Stimulated activated CD4-positive, alpha-beta T cell treated with anti-CD3 and anti-CD28 coated beads, Interleukin-1b, Interleukin-23, amount 100 ng/mL, for 48 hours (primary cell): ENCODE data around the gene FOXM1.
A peak's percentile ranks its signal among the peaks of the same experiment; 100 is the strongest.

Experiments
- DNase-seq: peaks from one replicate; pipeline ENCODE4 v3.0.0-alpha.2; 2020

The FOXM1 gene

DNA sequence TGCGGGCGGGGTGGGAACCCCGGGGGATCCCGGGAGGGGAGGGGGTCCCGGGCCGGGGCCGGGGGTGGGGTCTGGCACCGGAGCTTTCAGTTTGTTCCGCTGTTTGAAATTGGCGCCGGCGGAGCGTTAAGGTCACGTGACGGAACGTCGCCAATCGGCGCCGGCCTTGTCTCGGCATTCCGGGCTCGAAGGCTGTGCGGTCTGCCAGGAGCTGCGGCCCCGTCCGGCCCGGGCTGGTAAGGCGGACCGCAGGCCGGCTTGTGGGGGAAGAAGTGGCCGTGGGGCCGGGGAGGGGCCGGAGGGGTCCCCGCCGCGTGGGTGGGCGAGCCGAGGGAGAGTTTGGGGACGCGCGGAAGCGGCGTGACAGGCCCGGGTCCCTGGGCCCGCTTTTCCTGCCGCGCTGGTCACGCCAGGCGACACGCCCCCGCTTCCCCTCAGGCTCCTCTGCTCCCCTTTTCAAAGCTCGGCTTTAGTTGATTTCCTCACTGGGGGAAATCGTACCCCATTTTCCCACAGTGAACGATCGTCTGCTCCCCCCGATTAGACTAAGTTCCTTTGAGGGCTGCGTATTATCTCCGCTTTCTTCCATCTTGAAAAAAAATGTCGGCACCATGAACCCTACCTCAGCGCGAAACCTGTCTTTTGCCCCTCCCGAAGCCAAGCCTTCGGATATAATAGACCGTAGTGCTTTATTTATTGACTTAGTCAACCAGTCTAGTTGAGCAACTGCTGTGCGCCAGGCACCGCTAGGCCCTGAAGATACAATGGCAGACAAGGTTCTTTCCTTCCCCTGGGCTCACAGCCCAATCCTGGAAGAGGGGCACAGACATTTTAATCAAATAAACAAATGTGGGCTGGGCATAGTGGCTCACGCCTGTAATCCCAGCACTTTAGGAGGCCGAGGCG, at the start of gene FOXM1, which contains the start of gene RHNO1:
FOXM1 (minus strand) TSS at position 128 of the 906 bp plus-strand sequence. CDS start 2,696 bp downstream, outside the sequence.
RHNO1 (plus strand) TSS at position 177 of the 906 bp plus-strand sequence. CDS start 8,144 bp downstream, outside the sequence.
- peak; percentile 85 for DNase-seq

DNA sequence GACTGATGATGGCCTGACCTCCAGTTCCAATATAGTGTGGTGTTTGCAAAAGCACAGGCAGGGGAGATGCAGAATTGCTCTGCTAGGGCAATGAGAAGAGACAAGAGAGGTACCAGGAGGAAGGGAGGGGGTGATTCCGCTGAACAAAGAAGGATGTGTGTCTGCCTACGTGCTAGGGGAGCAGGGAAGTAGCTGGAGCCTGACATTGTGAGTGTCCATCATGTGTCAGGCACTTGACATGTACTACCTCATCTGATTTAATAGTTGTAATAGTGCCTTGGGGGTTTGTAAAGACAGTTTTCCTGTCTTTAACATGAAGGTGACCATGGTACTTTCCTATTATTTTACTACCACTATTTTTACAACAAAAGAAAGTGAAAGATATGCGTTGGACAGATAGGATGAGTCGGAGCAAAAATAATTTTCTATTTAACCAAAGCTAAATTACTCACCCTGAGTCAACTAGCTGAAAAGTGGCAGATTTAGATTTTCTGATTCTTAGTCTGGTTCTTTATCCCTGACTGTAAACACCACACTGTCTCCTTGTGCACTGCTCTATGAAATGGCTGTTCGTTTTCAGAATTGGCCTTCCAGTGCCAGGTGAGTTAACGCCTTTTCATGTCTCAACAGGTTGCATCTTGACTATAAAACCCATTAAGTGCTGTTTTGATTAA, 48.5 kb upstream of the FOXM1 start:
- DNase-seq = no peak

DNA sequence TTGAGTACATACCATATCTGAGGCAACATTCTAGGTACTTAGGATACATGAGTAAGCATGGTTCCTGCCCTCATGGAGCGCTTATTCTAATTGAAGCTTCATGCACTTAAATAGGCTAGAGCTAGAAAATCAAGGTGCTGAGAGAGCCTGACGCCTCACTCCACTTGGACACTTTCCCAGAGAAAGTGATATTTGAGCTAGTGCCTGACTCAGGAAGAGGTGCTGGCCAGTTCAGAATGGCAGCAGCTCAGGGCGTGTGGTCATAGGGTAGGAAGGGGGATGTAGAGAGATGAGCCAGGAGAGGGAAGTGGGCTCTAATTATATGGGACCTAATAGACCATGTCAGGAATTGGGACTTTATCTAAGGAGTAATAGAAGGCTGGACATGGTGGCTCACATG, 47.0 kb upstream of the FOXM1 start:
- no peak for DNase-seq

DNA sequence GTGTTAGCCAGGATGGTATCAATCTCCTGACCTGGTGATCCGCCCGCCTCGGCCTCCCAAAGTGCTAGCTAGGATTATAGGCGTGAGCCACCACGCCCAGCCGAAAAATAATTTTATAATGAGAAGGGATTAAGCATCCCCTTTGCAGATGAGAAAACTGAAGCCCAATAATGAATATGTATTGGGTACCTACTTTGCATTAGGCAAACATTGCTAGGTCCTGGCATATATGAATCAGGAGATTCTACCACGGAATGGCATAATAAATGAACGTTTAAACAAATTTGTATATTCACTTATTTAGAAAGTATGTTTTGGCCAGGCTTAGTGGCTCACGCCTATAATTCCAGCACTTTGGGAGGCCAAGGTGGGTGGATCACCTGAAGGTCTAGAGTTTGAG, 46.1 kb upstream of the FOXM1 start:
- DNase-seq = no peak

DNA sequence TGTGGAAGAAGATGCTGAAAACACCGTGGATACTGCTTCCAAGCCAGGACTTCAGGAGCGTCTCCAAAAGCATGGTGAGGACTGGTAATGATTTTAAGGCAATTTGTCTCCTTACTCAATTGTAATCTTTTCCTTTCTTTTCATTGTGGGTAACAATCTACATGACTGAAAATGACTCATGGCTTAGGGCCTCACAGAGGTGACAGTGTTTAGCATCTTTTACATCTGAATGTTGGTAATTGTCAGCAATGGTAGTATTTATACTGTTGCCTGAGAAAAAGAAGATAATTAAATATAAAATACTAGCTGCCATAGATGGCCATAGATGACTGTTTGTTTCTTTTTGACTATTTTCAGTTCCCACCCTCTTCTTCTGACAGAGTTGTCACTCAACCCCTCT, 45.4 kb upstream of the FOXM1 start:
- no peak for DNase-seq

DNA sequence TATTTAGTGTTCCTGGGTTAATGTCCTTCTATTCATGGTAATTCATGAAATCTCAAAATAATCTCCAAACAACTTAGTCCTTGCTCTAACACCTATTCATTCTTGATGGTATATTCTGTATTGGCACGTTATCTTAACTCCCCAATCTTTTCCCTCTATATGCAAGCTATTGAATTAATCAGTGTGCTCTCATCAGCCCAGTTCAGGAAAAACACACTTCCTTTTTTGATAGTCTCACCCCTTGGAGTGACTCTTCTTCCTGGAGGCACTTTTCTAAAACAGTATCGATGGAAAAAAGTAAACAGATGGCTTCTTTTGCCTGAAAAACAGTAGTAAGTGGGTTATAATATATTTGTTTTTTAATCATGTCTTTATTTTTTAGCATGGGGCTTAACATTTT, 42.3 kb upstream of the FOXM1 start:
- DNase-seq = no peak

DNA sequence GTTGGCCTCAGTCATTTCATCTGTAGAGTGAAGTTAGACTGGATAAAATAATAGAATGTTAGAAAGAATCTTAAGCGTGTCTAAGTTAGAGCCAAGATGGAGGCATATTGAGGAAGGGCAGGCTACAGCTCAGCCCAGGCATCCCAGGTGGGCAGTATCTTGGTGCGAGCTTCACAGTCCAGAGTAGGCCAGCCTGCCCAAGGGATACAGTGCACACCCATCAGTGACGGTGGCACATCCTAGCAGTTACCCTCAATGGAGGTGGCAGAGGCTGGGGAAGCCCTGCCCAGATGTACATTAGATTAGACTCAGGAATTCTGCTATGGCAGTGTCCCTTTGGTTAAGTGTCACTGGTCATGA, 35.2 kb upstream of the FOXM1 start:
- no peak for DNase-seq

GRCh38 chr12:2904260-2904659, 27.3 kb upstream of the FOXM1 start:
- no peak for DNase-seq

GRCh38 chr12:2902272-2902880, 25.4 kb upstream of the FOXM1 start:
- DNase-seq = no peak

GRCh38 chr12:2900642-2901041, 23.7 kb upstream of the FOXM1 start:
- DNase-seq = no peak

DNA sequence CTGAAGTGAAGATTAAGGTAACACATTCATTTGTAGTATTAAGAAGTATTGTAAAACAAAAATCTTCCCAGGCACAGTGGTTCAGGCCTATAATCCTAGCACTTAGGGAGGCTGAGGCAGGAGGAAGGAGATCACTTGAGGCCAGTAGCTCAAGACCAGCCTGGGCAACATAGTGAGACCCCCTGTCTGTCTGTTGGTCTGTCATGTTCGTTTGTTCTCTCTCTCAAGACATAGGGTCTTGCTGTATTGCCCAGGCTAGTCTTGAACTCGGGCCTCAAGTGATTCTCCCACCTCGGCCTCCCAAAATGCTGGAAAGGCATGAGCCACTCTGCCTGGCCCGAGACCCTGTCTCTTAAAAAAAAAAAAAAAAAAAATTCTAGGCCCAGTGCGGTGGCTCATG, 20.4 kb upstream of the FOXM1 start:
- DNase-seq = no peak

GRCh38 chr12:2895511-2895910, 18.5 kb upstream of the FOXM1 start:
- DNase-seq = no peak

DNA sequence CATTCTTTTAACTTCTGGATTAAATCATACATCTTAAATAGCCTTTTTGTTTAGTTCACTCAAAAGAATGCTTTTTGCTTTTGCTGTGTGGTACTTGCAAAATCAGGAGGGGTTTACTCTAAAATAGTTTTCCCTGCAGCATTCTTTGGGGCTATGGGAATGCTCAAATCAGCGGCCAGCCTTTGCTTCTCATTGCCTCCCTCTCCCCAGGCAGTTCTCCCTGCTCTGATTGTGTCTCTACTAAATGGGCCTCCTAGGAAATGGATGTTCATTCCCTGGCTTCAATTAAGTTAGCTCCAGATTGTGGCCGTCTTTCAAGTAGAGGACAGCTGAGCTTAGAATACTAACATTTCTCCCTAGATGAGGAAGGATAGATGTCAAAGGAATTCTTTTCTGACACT, 18.1 kb upstream of the FOXM1 start:
- DNase-seq = no peak

- no peak for DNase-seq
These were observed 16.0 kb upstream of the FOXM1 start for GRCh38 chr12:2893007-2893406.

DNA sequence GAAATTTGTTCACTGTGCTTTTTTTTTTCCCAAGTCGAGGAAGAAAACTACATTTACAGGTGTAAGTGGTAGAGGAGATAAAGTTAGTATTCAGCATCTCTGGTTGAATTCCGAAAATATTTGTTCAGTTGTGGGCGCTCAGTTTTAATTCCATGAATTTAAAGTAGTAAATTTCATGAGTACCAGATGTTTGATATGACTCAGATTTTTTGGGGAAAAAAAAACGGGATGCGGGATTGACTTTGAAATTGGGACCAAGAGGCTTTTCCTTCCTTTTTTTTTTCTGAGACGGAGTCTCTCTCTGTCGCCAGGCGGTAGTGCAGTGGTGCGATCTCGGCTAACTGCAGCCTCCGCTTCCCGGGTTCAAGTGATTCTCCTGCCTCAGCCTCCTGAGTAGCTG, 15.3 kb upstream of the FOXM1 start:
- DNase-seq = no peak

GRCh38 chr12:2891240-2892053, 14.5 kb upstream of the FOXM1 start:
- DNase-seq = peak; percentile 28

DNA sequence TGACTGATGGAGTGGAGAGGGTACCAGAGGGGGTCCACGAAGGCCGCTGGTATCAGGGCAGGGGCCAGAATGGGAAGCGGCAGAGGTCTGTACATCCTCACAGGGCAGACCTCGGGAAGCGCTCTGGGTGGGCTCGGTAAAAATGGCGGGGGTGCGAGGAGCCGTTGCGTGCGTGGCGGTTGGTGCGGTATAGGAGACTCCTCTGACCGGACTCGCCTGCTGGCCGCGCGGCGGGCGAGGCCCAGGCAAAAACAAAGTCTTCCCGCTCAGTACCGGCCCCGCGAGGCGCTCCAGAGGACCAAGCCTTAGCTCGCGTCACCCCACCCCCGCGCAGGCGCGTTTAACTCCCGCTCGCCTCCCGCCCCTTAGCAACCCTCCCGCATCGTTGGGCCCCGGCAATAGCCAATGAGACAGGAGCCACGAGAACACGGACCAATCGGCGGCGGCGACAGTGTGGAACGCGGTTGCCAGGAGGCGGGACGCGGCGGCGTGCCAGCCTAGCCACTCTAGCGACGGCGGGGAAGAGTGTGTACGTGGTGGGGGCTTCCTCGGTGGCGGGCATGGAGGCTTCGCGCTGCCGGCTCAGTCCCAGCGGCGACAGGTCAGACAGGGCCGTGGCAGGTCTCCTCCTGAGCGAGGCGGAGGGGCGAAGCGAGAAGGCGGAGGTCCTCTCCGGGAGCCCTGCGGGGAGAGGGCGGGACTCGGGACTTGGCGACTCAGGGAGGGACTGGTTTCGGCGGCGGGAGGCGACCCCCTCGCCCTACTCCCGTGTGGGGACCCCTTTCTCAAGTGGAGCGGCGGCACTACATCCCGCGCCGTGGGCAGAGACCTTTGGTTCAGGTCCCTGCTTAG, 13.6 kb upstream of the FOXM1 start, which contains the start of gene TULP3:
TULP3 (plus strand) TSS at position 504 of the 852 bp plus-strand sequence; CDS start at position 561, 57 bp downstream.
- DNase-seq = peak; percentile 97

GRCh38 chr12:2890001-2890387, 13.0 kb upstream of the FOXM1 start:
- no peak for DNase-seq

- DNase-seq = no peak
These were observed 9.9 kb upstream of the FOXM1 start for GRCh38 chr12:2886768-2887450.

GRCh38 chr12:2884810-2885209, 7.8 kb upstream of the FOXM1 start:
- DNase-seq = no peak

- no peak for DNase-seq
These were observed 2.9 kb upstream of the FOXM1 start for GRCh38 chr12:2879853-2880252.
